GM19324 (cell line): ENCODE results near the gene ZNF296.
A peak's percentile ranks its signal among the peaks of the same experiment; 100 is the strongest.

ENCODE experiments used
- ATAC-seq: cut with Tn5 transposase; IDR thresholded peaks from one replicate; pipeline ENCODE4 v1.9.1; 2021; ENCODE audit warnings: mild to moderate bottlenecking, moderate library complexity; ENCODE audit not compliant: unreplicated experiment, low FRiP score

ZNF296 gene

GRCh38 chr19:45063851-45064801 is 12.2 kb downstream of the ZNF296 start:
- no peak for ATAC-seq

DNA sequence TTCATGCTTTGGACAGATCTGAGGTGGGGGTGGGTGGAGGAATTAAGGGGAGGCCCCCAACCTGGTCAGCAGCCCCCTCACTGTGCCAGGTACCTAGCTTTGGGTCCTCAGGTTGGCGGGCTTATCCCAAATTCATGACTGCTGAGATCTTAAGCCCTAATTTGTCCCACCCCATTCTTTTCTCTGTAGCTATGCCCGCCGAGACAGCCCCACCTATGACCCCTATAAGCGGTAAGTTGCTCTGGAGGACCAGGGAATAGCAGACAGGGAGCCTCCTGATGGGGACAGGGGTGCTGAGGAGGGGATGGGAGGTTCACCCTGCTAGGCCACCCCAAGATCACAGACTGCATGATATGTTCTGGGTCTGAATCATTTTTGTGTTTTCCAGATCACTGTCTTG is 14.3 kb downstream of the ZNF296 start:
- no peak for ATAC-seq

DNA sequence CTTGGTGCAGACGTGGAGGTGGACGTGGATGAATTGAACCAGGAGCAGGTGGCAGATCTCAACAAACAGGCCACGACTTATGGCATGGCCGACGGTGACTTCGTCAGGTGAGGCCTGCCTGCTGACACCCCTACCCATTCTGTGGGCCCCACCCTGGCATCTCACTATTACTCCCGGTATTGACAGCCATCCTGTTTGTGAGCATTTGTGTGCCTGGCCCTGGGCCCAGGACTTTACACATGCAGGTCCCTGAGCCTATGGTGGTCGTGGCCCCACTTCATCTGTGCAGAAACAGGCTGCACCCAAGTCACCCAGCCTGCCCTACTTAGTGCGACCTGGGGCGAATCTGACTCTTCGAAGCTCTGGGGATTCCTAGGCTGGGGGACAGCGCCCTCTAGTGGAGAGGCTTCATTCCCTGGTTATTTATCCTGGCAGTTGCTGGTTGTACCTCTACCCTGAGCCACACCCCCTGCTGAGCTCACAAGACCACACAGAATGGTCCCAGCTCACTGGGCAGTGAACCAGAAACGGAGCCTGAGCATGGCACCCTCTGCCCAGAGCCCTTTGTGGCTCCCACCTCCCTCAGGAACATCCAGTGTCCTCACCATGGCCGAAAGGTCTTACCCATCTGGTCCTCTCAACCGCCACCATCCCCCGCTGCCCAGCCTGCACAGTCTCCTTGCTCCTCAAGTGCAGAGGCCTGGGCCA is 16.9 kb downstream of the ZNF296 start:
- peak; percentile 59 for ATAC-seq

- ATAC-seq, result no peak
Measured at GRCh38 chr19:45058622-45059159, 17.6 kb downstream of the ZNF296 start.

GRCh38 chr19:45057444-45057843 is 18.8 kb downstream of the ZNF296 start:
- ATAC-seq, result no peak

DNA sequence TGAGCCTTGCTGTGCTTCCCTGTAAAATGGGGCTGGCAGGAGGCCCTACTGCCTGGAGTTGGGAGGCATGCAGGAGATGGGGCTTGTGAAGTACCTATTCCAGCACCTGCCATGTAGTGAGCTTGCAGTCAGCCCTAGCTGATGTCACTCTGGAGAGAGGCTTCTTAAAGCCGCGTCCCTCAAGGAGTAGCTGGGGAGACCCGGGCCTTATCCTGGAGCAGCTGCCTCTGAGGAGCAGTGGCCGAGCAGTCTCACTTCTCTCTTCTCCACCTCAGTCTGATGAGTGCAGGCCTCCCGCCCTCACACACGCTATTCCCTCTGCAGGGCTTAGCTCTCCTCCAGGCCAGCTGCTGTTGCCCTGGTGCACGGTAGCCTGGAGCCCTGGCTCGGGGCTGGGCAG is 19.4 kb downstream of the ZNF296 start:
- ATAC-seq, result no peak

GRCh38 chr19:45051929-45052579 is 24.2 kb downstream of the ZNF296 start:
- no peak for ATAC-seq

- ATAC-seq, result no peak
Measured at GRCh38 chr19:45050036-45050435, 26.2 kb downstream of the ZNF296 start.

DNA sequence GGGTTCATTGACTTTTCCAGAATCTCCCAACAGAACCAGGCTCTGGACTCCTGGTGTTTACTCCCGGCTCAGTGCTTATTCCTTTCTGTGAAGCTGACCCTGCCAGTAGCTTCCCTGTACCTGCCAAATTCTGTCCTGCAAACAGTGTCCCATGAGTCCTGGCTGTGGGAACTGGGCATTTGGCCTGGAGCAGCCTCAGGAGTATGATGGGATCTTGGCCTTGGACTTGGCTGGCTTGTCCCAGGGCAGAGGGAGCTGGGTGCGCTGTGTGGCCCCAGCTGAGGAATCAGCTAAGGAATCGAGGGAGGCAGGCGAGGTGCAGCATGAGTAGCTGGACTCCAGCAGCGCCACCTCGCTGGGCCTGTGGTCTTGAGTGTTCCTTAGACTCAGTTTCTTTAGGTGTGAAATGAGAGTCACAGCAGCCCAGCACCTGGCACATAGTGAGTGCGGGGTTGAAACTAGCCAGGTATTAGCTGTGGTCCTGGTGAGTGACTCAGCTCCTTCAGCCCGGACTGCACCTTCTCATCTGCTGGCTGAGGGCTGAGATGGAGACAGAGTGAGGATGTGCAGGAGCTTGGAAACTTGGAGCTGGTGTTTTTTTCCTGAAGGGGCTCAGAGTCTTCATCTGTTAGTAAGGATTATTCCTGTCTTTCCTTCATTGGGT is 27.1 kb downstream of the ZNF296 start:
- ATAC-seq, result no peak

GRCh38 chr19:45047188-45047797 is 29.0 kb downstream of the ZNF296 start:
- ATAC-seq, result no peak

- ATAC-seq, result no peak
Measured at GRCh38 chr19:45046355-45046754, 29.9 kb downstream of the ZNF296 start.

- no peak for ATAC-seq
Measured at GRCh38 chr19:45045671-45046353, 30.5 kb downstream of the ZNF296 start.

DNA sequence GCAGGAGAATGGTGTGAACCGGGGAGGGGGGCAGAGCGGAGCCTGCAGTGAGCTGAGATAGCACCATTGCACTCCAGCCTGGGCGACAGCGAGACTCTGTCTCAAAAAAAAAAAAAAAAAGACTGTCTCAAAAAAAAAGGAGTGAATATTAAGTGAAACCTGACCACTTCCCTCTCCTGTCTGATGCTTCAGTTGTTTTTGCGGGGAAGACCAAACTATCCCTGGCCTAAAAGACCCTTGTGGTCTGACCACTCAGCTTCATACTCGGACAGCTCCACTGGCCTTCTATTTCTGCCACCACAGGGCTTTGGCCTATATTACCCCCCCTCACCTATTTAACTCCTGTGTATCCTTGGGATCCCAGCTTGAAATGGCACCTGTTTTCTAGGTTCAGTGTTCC is 35.2 kb downstream of the ZNF296 start:
- no peak for ATAC-seq

- ATAC-seq, result no peak
Measured at GRCh38 chr19:45040059-45040771, 36.1 kb downstream of the ZNF296 start.

DNA sequence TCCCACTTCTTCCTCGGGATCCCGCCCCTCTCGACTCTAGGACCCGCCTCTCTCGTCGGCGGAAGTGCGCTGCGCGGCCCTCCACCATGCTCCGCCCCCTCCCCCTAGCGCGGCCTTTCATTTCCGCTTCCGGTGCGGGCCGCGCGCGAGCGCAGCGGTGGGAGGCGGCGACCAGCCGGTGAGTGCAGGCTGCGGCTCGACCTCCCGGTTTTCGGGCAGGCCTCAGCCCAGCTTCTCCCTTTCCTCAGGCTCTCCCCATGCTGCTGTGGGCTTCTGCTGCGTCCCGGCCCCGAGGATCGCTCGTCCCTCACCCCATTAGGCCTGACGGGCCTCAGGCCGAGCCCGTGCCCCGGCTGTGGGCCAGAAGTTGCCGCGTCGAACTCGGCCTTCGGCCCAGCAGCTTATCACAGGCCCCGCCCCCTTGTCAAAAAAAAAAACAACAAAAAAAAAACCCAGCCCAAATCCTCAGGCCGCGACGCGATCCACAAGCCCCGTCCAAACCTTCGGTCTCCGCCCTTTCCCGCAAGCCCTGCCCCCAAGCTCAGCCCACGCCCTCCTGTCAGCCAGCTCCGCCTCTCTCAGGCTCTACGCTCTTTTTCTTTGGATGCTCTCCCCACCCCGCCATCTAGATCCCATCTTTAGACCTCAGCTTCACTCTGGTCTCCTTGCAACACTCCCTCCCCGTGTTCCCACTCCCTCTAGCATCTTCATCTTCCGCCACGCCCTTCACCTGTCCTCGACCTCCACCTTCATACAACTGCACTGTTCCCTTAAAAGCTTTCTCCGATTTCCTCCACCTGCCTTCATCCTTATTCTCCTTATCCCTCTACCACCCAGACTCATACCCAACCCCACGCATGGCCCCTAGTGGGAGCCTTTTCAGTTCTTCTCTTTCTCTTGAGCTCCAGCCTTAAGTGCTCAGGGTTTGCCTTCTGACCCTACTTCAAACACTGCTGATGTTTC is 37.1 kb downstream of the ZNF296 start, which contains the start of gene CLASRP:
TSS of gene CLASRP (plus strand) at position 115 of the 963 bp plus-strand sequence. CDS start 1,168 bp downstream, outside the sequence.
- ATAC-seq, result peak; percentile 83

GRCh38 chr19:45037393-45038169 is 38.7 kb downstream of the ZNF296 start:
- ATAC-seq, result no peak

- no peak for ATAC-seq
Measured at GRCh38 chr19:45035755-45036154, 40.5 kb downstream of the ZNF296 start.
